GM21737 (cell line): Measurements from ENCODE around the gene OR56A1.
"Not testable (repeated sequence)": the region's sequence is repeated elsewhere in the genome, so short reads cannot be mapped to it uniquely, and the experiment has no call there.

Source experiments
- ATAC-seq: cut with Tn5 transposase; IDR thresholded peaks from one replicate; pipeline ENCODE4 v1.9.1; 2021; ENCODE audit warnings: mild to moderate bottlenecking, moderate library complexity; ENCODE audit not compliant: unreplicated experiment

Gene OR56A1, protein sequence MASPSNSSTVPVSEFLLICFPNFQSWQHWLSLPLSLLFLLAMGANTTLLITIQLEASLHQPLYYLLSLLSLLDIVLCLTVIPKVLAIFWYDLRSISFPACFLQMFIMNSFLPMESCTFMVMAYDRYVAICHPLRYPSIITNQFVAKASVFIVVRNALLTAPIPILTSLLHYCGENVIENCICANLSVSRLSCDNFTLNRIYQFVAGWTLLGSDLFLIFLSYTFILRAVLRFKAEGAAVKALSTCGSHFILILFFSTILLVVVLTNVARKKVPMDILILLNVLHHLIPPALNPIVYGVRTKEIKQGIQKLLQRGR

DNA sequence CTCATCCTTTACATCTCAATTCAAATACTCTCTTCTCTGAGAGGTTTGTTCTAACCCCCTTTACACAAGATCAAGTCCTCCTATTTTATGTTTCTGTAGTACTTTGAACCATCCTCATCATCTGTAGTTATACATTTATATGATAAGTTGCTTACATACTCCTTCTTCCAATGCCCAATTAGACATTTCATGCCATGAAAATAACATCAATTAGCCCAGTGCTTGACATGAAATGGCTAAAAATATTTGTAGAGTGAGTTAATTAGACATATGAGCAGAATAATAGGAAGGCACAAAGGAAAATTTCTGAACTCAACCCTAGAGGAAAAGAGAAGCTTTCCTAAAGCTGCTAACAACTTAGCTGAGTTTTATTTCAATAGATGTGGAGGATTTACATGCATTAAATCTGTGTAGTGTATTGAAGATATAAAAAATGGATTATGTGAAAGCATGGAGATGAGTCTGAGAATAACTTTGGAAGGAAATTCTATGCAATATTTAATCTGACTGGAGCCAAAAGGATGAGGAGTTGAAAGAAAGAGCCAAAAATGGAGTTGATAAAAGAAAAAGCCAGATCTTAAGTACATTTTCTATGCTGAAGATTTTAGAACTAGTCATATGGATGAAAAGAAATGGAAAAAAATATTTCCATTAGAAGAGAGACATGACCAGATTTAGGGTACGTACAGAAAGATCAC, at the start of gene OR56A1:
Gene OR56A1 (minus strand): TSS at position 51 of the 698 bp plus-strand sequence. CDS start 3,066 bp downstream, outside the sequence.
- no peak for ATAC-seq

DNA sequence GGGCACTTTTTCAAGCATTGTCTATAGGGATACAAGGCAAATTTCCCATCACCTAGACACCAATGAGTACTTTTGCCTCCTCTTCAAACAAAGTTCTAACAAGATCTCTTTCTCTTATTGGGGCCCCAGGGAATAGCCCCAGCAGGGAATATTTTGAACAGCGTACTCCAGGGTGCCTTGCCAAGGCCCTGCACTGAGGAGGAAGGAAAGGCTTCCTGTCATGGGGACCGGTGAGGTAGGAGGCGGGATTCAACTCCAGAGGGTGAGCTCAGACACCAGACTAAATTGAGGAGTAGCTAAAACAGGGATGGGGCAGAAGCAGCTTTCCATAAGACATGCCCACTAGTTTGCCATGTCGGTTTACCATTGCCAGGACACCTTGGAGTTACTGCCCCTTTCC, 48.9 kb upstream of the OR56A1 start:
- no peak for ATAC-seq

DNA sequence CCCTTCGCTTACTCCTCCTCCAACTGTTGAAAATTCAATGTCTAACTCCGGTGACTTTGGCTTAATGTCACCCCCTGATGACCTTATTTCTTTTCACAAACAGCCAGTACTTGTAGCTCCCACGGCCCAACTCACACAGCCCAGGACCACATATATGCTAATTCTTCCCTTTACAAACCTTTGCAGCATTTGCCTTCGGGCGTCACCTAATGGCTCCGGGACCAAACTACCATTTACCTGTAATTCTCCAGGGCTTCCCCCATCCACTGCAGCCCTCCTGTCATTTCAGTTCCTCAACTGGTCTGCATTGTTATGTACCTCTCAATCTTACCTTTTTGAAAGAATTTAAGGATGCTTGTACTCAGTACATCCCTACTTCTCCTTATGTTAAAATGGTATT, 47.2 kb upstream of the OR56A1 start:
- no peak for ATAC-seq

DNA sequence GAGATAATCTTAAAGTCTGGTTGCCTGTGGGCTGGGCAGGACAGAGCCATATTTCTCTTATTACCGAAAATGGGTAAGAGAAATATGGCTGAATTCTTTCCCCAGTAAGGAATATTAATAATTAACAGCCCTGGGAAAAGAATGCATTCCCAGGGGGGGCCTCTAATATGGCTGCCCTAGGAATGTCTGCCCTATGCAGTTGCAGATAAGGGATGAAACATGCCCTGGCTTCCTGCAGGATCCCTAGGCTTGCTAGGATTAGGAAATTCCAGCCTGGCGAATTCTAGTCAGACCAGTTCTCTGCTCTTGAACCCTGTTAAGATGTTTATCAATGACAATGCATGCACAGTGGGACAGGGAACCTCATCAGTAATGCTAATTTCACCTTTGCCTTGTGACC, 45.9 kb upstream of the OR56A1 start:
- ATAC-seq = not testable (repeated sequence)

DNA sequence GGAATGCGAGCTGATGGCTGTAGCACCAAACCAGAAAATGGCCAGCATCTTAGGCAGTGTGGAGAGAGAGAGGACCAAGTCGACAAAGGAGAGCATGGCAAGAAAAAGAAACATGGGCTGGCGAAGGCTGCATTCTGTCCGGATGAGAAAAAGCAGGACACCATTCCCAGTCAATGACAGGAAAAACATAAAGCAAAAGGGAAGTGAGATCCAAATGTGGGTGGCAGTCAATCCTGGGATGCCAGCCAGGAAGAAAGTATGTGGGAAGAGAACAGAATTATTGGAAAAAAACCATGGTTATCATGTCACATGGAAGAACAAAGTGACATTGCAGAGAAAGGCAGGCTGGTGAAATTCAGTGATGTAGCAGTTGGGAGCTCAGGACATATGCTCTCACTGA, 36.9 kb upstream of the OR56A1 start:
- ATAC-seq = no peak

DNA sequence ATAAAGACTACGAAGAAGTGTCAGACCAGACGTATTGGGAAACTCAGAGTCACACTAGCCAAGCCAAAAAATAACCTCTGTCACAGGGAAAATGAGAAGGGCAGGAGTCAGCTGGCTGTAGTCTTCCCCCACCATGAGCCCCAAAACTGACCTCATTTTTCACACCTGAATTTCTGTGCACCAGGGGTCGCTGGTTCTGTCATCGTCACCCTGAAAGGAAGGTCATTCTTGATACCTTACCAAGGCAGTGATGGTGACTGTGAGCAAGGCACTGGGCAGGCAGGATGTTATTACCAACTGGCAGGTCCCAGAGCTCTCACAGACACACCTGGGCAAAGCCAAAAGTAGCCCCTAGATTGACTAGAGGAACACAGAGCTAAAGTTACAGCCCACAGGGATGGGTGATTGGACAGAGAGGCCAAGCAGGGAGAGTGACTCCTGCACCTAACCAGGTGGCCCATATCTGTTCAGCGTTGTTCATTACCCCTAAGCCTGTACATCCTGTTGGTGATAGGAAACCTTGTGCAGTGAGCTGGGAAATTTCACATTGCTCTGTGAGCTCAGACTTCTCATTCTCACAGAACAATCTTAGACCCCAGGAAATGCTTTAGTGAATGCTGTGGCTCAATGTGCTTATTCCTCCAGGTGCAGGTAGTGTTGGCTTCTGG, 32.3 kb upstream of the OR56A1 start:
- ATAC-seq = no peak

DNA sequence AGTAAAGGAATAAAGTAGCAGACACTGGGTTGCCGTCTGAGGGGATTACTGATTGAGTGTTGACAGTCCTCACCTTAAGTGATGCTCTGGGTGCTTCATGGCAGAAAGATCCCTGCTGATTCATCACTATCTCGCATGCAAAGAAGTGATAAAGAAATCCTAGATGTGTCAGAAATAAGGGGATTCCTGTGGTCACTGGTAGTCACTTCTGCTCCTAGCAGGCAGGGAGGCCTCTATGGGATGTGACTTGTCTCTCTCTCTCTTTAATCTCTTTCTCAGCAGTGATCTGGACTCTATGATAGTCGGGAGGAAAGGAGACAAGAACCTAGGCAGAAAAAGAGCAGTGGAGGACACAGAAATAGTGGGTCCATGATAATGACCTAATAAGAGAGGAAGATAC, 30.9 kb upstream of the OR56A1 start:
- no peak for ATAC-seq

DNA sequence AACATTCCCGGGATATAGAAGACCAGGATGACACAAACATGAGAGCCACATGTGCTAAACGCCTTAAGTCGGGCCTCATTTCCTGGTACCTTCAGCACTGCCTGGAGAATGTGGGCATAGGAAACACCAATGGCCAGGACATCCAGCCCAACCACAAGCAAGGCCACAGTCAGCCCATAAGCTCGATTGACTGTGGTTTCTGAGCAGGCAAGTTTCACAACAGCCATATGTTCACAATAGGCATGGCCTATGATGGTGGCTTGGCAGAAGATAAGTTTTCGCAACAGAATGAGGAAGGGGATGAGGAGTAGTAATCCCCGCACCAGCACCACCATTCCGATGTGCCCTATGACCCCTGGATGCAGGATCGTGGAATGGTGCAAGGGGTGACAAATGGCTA, 26.9 kb upstream of the OR56A1 start:
- ATAC-seq = no peak

DNA sequence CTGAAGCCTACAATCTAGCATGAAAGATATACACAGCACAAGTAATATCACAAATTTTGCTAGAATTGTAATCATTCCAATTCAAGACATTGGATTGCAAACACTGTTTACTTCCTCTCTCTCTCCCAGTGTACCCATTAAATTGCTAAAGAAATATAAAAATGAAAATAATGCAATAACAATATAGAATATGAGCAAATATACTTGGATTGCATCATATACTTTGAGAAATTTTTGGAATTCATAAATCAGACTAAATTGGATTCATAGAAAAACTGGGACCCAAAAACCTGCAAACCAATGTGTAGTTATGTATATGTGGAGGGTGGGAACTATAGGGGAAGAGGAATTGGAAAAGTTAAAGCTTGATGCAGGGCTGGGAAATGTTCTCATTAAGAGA, 25.0 kb upstream of the OR56A1 start:
- no peak for ATAC-seq

DNA sequence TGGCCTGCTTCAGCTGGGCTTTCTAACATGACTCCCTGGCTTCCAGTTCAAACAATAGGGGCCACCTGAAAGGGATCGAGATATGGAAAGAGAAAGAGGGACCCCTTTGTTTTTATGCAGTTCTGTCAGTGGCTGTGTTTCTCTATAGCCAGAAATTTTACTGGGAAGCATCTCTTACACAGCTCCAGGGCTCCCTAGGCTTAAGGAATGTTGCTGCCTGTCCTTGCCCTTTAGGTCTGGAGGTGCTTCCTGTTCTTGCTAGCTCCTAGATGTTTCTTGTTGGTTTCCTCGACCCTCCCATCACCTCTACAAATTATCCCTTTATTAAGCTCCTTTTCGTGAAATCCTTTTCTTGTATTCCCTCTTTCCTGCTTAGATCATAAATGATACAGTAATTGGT, 21.8 kb upstream of the OR56A1 start:
- no peak for ATAC-seq

DNA sequence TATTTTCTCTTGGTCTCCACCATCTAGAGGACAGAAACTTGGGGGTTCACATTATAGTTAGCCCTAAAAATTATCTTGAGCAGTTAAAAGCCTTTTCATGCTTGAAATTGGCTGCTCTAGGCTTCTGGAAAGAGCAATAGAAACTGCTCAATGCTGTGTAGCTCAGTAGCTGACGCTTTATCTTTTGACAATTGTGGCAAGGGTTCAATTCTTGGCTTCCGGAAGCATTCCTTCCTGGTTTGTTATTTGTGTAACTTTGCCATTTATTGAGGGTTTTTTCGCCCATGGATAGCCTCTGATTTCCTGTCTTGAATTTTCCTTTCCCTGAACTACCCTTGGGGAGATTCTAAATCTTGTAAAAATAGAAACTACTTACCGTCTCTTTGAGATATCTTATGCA, 10.3 kb upstream of the OR56A1 start:
- ATAC-seq = no peak

DNA sequence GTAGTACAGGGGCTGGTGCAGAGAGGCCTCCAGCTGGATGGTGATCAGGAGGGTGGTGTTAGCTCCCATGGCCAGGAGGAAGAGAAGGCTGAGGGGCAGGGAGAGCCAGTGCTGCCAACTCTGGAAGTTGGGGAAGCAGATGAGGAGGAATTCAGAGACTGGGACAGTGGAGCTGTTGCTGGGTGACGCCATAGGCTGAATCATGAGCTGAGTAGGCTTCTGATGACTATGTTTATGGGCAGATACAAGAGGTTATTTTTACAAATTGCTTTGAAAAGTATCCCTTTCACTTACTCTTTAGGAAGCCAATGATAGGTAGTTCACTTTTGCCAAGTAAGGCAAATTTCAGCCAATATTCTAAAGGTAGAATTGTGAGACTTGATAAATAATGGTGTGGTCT, 3.1 kb downstream of the OR56A1 start:
- ATAC-seq = no peak

DNA sequence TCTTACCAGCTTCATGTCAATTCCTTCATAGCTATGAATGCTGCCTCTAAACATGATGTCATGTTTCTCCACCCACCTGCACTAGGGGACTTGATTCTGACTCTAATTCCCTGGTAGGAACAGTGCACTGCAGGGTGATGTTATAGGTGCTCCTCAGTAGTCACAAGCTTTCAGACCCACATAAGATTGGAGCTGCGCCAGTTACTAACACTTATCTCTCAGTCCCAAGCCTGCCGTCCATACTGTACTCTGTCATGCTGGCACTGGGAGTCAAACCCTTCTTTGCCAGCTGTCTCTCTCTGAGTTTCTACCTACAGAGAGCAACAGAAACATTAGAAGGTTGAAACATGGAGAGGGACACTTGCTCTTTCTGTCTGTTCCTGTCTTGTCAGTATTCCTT, 5.5 kb downstream of the OR56A1 start:
- ATAC-seq = no peak

DNA sequence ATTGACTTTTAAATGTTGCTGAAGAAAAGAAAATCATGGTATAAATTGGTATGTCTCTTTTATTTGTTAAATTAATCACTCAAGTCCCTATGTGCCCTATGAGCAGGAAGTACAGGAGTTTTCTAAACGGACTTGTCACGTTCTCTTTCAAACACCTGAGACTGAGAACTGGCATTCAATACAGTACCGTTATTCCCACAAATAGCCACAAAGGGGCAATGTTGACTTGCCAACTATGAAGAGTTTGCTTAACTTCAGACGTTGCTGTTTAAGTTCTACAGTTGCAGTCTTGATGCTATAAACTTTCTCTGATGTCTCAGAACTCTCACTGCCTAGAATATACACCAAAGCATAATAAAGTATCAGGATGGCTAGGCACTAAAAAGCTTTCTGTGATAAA, 7.6 kb downstream of the OR56A1 start:
- no peak for ATAC-seq

DNA sequence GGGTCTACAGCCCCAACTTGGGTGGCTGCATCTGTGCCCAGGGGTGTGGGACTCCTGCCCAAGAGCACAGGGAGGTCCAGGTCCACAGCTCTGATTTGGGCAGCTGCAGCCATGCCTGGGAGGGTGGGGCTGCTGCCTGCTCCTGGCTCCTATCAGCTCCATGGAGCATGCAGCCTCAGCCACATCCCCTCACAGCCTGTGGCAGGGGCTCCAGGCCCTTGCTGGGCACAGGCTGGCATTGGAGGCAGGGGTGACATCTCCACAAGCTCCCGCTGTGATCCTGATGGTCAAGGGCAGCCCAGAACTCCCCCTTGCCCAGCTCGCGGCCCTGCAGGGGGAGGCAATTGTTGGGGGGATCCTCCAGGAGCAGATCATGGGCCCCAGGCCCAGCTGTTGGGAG, 17.5 kb downstream of the OR56A1 start:
- ATAC-seq = no peak

DNA sequence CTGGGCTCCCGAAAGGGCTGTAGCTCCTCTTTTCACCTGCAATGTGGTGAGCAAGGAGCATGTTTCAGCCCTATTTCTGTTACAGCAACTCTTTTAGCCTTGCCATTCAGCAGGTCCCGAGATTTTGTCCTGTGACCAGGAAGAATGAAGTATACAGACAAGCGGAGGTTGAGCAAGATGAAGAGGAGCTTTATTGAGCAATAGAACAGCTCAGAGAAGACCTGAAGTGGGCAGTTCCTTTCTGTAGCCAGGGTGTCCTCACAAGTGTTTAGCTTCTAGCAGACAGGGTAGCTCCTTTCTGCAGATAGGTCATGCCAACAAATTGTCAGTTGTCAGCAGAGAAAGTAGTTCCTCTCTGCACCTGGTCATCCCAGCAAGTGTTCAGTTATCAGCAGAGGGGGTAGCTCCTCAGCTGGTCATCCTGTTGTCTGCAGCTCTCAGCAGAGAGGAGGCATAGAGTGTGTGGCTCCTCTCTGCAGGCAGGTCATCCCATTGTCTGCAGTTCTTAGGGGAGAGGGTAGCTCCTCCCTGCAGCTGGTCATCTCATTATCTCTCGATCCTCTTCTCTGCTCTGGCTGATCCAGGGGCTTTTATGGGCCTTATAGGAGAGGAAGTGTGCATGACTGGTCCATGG, 18.4 kb downstream of the OR56A1 start:
- ATAC-seq = no peak

DNA sequence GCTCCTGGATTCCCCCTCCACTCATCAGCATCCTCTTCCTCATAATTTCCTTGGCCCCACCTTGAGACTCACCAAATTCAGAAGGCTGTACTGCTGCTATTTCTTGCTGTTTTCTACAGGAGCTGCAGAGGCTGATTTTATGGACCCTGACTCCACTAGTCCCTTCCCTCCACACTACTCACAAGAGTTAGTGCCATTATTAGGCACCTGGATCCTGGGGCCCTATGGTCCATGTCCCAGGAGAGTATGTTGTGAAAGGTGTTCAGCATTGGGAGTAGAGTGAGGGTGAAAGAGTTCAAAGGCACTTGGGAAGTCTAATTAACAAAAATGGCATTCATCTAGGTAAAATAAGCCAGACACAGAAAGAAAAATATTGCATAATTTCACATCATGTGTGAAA, 23.7 kb downstream of the OR56A1 start, which contains the start of gene OR56A4:
Gene OR56A4 (minus strand): TSS at position 101 of the 400 bp plus-strand sequence. CDS start 3,954 bp downstream, outside the sequence.
- ATAC-seq = no peak

DNA sequence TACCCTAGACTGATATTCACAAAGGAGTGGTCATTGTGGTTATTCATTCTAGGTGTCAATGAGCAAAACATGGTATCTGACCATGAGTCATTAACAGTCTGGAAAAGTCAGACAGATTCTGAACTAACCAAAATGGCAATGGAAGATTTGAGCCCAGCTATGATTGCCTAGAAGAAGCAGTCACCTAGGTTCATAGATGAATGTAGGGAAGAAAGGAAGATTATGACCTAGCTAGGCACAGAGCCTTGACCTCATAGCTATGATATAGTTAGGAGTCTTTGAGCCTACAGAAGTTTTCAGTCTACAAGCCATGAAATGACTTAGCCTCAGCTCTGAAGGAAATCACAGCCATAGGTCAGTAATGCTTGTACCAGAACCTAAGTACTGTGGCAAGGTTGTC, 24.2 kb downstream of the OR56A1 start:
- ATAC-seq = no peak

DNA sequence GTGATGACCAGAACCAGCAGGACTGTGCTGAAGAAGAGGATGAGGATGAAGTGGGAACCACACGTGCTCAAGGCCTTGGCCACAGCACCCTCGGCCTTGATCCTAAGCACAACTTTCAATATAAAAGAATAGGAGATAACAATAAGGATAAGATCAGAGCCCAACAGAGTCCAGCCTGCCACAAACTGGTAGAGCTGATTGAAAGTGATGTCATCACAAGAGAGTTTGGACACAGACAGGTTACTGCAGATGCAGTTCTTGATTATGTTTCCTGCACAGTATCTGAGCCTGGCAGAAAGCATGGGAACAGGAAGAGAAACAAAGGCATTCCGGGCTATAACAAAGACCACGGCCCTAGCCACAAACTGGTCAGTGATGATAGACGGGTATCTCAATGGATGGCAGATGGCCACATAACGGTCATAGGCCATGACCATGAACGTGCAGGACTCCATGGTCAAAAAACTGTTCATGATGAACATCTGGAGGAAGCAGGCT, 28.3 kb downstream of the OR56A1 start:
- ATAC-seq = no peak

DNA sequence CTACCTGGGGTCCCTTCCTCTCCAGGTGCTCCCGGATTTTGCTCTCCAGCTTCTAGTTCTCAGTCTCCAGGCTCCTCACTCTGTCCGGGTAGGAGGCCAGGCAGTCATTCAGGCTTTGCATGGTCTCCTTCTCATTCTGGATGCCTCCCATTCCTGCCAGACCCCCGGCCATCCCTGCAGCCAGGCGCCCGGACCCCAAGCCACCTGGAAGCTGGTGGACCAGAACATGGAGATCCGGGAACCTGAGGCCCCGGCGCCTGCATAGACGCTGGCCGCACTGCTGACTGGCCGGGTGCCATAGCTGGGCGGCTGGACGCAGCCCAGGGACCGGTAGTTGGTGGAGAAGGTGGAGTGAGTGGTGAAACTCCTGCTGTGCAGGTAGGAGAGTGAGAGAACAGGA, 35.8 kb downstream of the OR56A1 start:
- ATAC-seq = no peak

DNA sequence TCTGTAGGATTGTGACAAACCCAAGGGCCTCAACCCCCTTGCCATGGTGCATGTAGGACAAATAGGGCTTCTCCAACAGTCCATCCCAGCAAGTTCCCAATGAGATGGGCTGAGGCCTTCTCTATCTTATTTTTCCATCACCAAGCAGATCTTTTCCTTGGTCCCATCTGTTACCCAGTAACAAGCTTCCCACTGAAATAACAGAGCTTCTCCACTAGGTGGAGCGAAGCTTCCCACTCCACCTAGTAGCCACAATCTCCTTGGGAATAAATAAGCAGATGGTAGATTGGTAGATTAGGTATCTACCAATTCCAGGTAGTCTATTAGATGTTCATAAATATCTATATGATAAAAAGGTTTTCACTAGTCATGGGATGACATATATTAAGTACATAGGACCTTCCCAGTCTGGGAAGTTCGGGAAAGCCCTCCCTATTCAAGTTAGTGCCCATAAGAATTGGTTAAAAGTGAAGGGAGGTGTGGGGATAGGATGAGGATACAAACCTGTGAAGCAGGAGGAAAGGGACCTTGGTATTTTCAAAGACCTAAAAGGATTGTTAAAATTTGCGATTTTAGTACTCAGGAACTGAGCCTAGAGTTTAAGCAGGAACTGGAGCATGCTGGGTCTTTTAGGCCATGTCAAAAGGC, 37.8 kb downstream of the OR56A1 start:
- no peak for ATAC-seq
